GM19043 (cell line): ENCODE data around the gene GRID1.

Experiments
- ATAC-seq: cut with Tn5 transposase; IDR thresholded peaks from one replicate; pipeline ENCODE4 v1.9.1; 2021; ENCODE audit warnings: low read depth; ENCODE audit not compliant: unreplicated experiment

Gene GRID1

GRCh38 chr10:86340176-86340990 is 26.2 kb downstream of the GRID1 start:
- ATAC-seq = no peak

GRCh38 chr10:86339226-86339865 is 27.2 kb downstream of the GRID1 start:
- no peak for ATAC-seq

- no peak for ATAC-seq
Measured at GRCh38 chr10:86337121-86337601, 29.4 kb downstream of the GRID1 start.

GRCh38 chr10:86336341-86336740 is 30.3 kb downstream of the GRID1 start:
- ATAC-seq = no peak

- ATAC-seq = no peak
Measured at GRCh38 chr10:86335831-86336230, 30.8 kb downstream of the GRID1 start.

GRCh38 chr10:86335257-86335656 is 31.3 kb downstream of the GRID1 start:
- ATAC-seq = no peak

- ATAC-seq = no peak
Measured at GRCh38 chr10:86334488-86335085, 32.0 kb downstream of the GRID1 start.

GRCh38 chr10:86333826-86334487 is 32.6 kb downstream of the GRID1 start:
- no peak for ATAC-seq

GRCh38 chr10:86331861-86332260 is 34.7 kb downstream of the GRID1 start:
- ATAC-seq = no peak

- ATAC-seq = no peak
Measured at GRCh38 chr10:86330778-86331763, 35.5 kb downstream of the GRID1 start.

- ATAC-seq = no peak
Measured at GRCh38 chr10:86329896-86330680, 36.5 kb downstream of the GRID1 start.

GRCh38 chr10:86329093-86329710 is 37.4 kb downstream of the GRID1 start:
- no peak for ATAC-seq

- no peak for ATAC-seq
Measured at GRCh38 chr10:86327954-86328725, 38.5 kb downstream of the GRID1 start.

- ATAC-seq = no peak
Measured at GRCh38 chr10:86325158-86325557, 41.4 kb downstream of the GRID1 start.

- ATAC-seq = no peak
Measured at GRCh38 chr10:86321568-86321967, 45.0 kb downstream of the GRID1 start.

GRCh38 chr10:86319676-86320075 is 46.9 kb downstream of the GRID1 start:
- ATAC-seq = no peak

GRCh38 chr10:86317949-86318725 is 48.5 kb downstream of the GRID1 start:
- ATAC-seq = no peak
